ENCODE data around the gene ZNF337.

ZNF337 gene

DNA sequence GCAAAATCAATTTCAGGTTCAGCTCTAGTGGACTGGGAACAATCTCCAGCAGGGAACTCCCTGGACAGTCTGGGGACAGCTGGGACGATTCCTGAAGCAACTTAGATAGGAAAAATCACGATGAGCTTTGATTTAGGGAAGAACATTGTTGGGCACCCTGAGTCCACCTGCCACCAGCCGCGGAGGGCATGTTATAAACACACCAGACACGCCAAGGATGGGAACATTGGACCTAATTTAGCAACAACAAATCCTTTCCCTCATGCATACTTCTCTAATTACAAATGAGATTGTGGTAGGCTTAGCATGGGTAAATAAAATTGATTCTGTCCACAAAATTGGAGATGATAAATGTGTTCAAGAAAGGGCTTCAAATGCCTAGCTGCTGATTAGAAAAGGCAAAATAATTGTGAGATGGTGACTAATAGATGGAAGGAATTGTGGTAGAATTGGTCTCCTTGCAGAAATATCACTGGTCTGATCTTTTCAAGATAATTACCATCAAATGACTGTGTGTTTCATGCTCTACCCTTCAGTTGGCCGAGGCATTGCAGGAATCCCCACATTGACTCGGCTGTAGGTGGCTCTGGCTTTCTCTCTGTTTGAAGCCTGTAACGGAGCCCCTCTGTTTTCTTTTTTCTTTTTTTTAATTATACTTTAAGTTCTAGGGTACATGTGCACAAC is 66.7 kb downstream of the ZNF337 start:
- TF ChIP-seq, protein P1, sequence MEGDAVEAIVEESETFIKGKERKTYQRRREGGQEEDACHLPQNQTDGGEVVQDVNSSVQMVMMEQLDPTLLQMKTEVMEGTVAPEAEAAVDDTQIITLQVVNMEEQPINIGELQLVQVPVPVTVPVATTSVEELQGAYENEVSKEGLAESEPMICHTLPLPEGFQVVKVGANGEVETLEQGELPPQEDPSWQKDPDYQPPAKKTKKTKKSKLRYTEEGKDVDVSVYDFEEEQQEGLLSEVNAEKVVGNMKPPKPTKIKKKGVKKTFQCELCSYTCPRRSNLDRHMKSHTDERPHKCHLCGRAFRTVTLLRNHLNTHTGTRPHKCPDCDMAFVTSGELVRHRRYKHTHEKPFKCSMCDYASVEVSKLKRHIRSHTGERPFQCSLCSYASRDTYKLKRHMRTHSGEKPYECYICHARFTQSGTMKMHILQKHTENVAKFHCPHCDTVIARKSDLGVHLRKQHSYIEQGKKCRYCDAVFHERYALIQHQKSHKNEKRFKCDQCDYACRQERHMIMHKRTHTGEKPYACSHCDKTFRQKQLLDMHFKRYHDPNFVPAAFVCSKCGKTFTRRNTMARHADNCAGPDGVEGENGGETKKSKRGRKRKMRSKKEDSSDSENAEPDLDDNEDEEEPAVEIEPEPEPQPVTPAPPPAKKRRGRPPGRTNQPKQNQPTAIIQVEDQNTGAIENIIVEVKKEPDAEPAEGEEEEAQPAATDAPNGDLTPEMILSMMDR (IDR thresholded peaks at IDR 0.05; ENCODE audit: low read depth, low read length): no peak
- no peak for DNase-seq (ENCODE audit: low read depth, low spot score)
- H3K4me3 ChIP-seq (ENCODE audit: low read depth, low read length): no peak overlapping the region
- in situ Hi-C loops (cut with HindIII; ENCODE audit: low sequenced_read_pairs): no loop called here

DNA sequence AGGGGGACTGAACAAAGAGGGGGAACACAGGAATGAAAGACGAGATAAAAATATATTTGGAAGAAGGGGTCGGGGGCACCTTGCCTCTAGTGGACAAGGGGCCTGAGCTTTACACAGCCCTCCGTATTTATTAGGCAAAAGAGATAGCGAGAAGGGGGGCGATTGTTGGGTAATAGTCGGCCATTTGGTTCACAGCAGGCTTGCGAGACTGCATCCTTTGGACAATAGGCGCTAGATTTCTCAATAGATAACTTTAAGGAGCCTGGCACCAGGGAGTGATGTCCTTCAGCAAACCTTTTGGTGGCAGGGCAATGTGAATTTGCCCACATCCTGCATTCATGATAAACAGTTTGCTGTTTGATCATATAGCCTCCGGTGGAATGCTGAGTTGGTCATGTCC is 69.9 kb downstream of the ZNF337 start:
- no peak for DNase-seq (ENCODE audit: low read depth, low spot score)
- TF ChIP-seq, protein P1 (IDR thresholded peaks at IDR 0.05; ENCODE audit: low read depth, low read length): no peak
- in situ Hi-C loops (cut with HindIII; ENCODE audit: low sequenced_read_pairs): no loop called here
- H3K4me3 ChIP-seq (ENCODE audit: low read depth, low read length): no peak overlapping the region

DNA sequence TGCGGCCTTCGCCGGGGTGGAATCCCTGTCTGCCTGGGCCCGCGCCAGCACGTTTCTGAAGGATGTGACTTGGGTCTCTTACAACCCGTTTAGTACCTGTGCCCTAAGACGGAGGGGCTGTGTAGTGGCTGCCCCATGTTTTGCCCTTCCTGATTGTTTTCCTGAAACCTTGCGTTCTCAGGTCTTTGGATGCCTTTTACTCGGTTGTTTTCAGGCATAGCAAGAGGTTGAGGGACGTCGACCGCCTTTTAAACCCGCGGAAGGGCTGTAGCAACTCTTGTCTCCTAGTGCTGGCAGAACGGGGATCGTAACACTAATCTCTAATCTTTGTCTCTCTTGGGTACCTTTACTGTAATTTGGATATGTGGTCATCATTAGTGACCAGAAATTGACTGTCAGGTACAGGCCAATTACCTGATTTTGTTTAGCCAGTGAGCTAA is 72.1 kb downstream of the ZNF337 start:
- TF ChIP-seq, protein P1 (IDR thresholded peaks at IDR 0.05; ENCODE audit: low read depth, low read length): no peak
- DNase-seq (ENCODE audit: low read depth, low spot score): no peak
- in situ Hi-C loops (cut with HindIII; ENCODE audit: low sequenced_read_pairs): no loop called here
- H3K4me3 ChIP-seq (ENCODE audit: low read depth, low read length): peak overlapping the region; percentile 75

All from astrocyte of the spinal cord (primary cell).